Measurements from ENCODE around the gene ADI1.

ADI1 gene

GRCh38 chr2:3519255-3520205, at the start of gene ADI1:
TSS of gene ADI1 (minus strand) at chr2:3519531. CDS start at chr2:3519487, 44 bp downstream.
- DNase-seq (ENCODE audit: low read depth, low spot score), result peak; percentile 47

- DNase-seq (ENCODE audit: low read depth, low spot score), result no peak
Observed at GRCh38 chr2:3566806-3567205, 47.5 kb upstream of the ADI1 start.

GRCh38 chr2:3565117-3565516, 45.8 kb upstream of the ADI1 start:
- no peak for DNase-seq (ENCODE audit: low read depth, low spot score)

- DNase-seq (ENCODE audit: low read depth, low spot score), result no peak
Observed at GRCh38 chr2:3563521-3563976, 44.2 kb upstream of the ADI1 start.

- peak; percentile 97 for DNase-seq (ENCODE audit: low read depth, low spot score)
Observed at GRCh38 chr2:3558205-3559014, 39.1 kb upstream of the ADI1 start, which contains the start of gene RNASEH1. TSS of gene RNASEH1 (minus strand) at chr2:3558333. CDS start at chr2:3558260, 73 bp downstream.

- DNase-seq (ENCODE audit: low read depth, low spot score), result no peak
Observed at GRCh38 chr2:3557639-3558204, 38.4 kb upstream of the ADI1 start.

- no peak for DNase-seq (ENCODE audit: low read depth, low spot score)
Observed at GRCh38 chr2:3553946-3554345, 34.6 kb upstream of the ADI1 start.

- no peak for DNase-seq (ENCODE audit: low read depth, low spot score)
Observed at GRCh38 chr2:3547915-3548314, 28.6 kb upstream of the ADI1 start.

- no peak for DNase-seq (ENCODE audit: low read depth, low spot score)
Observed at GRCh38 chr2:3545788-3546478, 26.6 kb upstream of the ADI1 start.

- DNase-seq (ENCODE audit: low read depth, low spot score), result no peak
Observed at GRCh38 chr2:3543023-3543683, 23.8 kb upstream of the ADI1 start.

- no peak for DNase-seq (ENCODE audit: low read depth, low spot score)
Observed at GRCh38 chr2:3542107-3542506, 22.8 kb upstream of the ADI1 start.

GRCh38 chr2:3539836-3540235, 20.5 kb upstream of the ADI1 start:
- DNase-seq (ENCODE audit: low read depth, low spot score), result no peak

GRCh38 chr2:3536682-3537632, 17.6 kb upstream of the ADI1 start:
- DNase-seq (ENCODE audit: low read depth, low spot score), result no peak

GRCh38 chr2:3535794-3536681, 16.7 kb upstream of the ADI1 start:
- no peak for DNase-seq (ENCODE audit: low read depth, low spot score)

- DNase-seq (ENCODE audit: low read depth, low spot score), result no peak
Observed at GRCh38 chr2:3535467-3535793, 16.1 kb upstream of the ADI1 start.

- DNase-seq (ENCODE audit: low read depth, low spot score), result no peak
Observed at GRCh38 chr2:3534251-3534814, 15.0 kb upstream of the ADI1 start.

GRCh38 chr2:3533836-3534235, 14.5 kb upstream of the ADI1 start:
- DNase-seq (ENCODE audit: low read depth, low spot score), result no peak

- DNase-seq (ENCODE audit: low read depth, low spot score), result no peak
Observed at GRCh38 chr2:3532941-3533340, 13.6 kb upstream of the ADI1 start.

Measured in activated naive CD8-positive, alpha-beta T cell treated with anti-CD3 and anti-CD28 coated beads, Interleukin-2, amount 50 U/mL, for 16 hours (primary cell).